ENCODE results near the gene HHLA2.

GRCh38 chr3:108315767-108316301 is 19.5 kb downstream of the HHLA2 start:
- no peak for TF ChIP-seq POLR2A (IDR thresholded peaks at IDR 0.05; ENCODE audit: low read depth, low read length)
- TF ChIP-seq POLR2AphosphoS5 (IDR thresholded peaks at IDR 0.05; ENCODE audit: low read depth, low read length): no peak
- TF ChIP-seq TAF1 (IDR thresholded peaks at IDR 0.05; ENCODE audit: borderline replicate concordance, low read depth, low read length): no peak

All from GM12892 (cell line).